Measurements from ENCODE around the gene CDRT4.

- TF ChIP-seq CTCF (IDR thresholded peaks at IDR 0.05 in 2 of 3, conservative IDR thresholded peaks at IDR 0.05 in 1 of 3; ENCODE audit: control insufficient read depth in 2 of 3, extremely low read depth in 1 of 3, insufficient read depth in 1 of 3, low read depth in 3 of 3, low read length in 3 of 3) (no peak), ZBTB40 (IDR thresholded peaks at IDR 0.05; ENCODE audit: borderline replicate concordance) (no peak), MYC (IDR thresholded peaks at IDR 0.05; ENCODE audit: insufficient read depth, insufficient read length, insufficient replicate concordance, low read length, severe bottlenecking) (no peak), RAD21 (IDR thresholded peaks at IDR 0.05; ENCODE audit: insufficient read depth, low read depth, low read length) (no peak), SIX5 (IDR thresholded peaks at IDR 0.05; ENCODE audit: low read depth, low read length, severe bottlenecking) (no peak), CHD4 (IDR thresholded peaks at IDR 0.05) (no peak)
These were observed 22.6 kb downstream of the CDRT4 start for GRCh38 chr17:15444805-15445204.
